GM18505 (cell line): ENCODE data around the gene SH3TC2.

Experiments used
- ATAC-seq: cut with Tn5 transposase; IDR thresholded peaks from one replicate; pipeline ENCODE4 v1.9.1; 2021; ENCODE audit not compliant: unreplicated experiment
- POLR2A ChIP-seq: IDR thresholded peaks from 4 replicates; pipeline ENCODE4 v1.6.1; 2011; ENCODE audit warnings: borderline replicate concordance; ENCODE audit not compliant: insufficient read depth, insufficient read length; ENCODE audit errors: extremely low read depth

Gene SH3TC2

DNA sequence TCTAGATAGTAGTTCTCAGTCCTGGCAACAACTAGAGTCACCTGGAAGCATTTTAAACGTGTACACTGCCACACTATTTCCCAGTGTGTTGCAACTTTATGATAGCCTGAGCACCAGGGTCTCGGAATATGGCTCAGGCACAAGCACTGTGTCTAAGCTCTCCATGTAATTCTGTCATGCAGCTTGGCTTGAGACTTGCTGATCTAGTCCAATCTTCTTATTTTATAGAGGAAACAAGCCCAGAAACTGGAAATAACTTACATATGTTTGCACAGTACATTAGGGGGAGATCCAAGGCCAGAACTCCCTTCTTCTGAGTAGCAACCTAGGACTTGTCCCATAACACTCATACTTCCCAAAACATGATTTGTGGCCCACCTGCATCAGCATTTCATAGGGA lies 49.1 kb downstream of the SH3TC2 start:
- no peak for TF ChIP-seq POLR2A

DNA sequence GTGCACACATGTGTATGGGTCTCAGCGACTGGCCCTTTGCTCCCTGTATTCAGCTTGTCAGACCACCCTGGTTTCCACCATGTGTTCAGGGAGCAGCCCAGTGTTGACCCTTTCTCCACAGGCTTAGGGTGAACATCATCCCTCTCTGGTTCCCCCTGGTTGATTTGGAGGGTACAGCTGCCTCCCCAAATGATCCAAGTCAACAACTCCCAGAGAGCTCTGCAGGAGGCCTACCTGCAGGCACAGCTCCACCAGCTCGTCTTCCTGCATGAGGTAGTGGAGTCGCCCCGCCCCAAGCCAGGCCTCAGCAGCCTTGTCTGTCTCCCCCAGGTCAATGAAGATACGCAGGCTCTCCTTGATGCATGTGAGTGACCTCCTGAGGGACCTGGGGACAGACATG lies 50.5 kb downstream of the SH3TC2 start:
- ATAC-seq = no peak

More for the DNA sequence above, 49.1 kb downstream of the SH3TC2 start:
- no peak for ATAC-seq

DNA sequence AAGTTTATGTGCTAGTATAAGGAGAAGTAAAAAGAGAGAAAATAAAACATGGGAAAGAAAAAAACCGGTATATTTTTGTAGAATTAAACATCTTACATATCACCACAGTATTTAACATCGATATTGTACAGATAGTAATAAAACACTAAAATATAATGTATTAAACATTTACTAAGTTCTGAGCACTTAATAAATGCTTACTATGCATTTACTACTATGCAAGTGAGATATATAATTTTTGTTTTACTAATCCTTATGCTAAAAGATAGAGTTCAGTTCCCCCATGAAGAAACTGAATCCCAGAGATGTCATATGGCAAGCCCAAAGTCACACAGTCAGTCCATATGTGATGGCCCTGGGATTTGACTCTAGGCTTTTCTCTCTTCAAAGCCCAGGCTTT lies 51.1 kb downstream of the SH3TC2 start:
- ATAC-seq = no peak
- TF ChIP-seq POLR2A = no peak

More for the DNA sequence above, 50.5 kb downstream of the SH3TC2 start:
- no peak for TF ChIP-seq POLR2A

DNA sequence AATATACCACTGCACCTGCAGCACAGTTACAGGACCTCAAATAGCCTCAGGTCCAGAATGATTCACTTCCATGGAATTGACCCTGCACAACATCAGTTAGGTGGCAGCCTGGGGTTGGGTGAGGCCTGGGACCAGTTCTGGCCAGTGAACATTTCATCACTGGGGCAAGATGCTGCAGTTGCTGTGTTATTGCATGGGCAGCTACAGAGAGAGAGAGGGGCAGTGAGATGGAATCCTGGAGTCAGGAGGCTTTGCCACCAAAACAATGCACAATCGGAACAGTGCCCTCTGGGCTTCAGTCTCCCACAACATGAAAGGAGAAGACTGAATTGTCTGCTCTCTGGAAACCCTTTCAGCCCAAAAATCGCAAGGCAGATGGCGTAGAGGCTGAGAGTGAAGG lies 51.8 kb downstream of the SH3TC2 start:
- ATAC-seq = no peak
- TF ChIP-seq POLR2A = no peak

DNA sequence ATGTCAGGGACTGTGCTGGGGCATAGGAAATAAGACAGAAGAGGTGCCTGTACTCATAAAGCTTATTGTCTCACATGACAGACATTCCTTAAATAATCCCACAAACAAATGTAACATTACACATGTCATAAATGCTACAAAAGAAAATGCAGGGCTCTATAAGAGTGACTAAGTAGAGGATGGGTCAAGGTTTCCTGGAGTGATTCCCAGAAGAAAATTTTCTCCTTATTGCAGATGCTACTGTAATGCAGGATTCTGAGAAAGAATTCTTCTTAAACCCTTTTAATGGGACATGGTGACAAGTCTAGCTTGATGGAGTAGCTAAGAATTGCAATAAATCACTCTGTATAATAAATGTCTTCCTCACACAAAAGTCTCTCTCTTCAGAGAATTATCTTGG lies 55.7 kb downstream of the SH3TC2 start:
- no peak for TF ChIP-seq POLR2A
- no peak for ATAC-seq

DNA sequence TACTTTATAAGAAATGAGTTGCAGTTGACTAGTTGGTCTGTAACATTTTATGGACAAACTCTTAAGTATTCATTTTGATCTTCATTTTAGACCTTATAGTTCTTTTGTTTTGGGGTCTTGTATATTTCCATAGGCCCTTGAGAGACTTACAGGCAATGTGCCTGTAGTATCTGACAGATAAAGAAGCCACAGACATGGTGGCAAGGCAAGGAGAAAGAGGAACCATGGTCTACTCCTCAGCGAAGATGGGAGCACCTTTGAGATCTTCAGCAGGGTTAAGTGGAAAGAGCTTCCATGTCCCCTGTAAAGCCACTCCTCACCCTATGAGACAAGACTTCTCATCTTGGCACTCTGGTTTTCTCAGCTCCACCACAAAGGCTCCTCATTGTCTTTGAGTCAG lies 56.4 kb downstream of the SH3TC2 start:
- TF ChIP-seq POLR2A = no peak
- no peak for ATAC-seq

DNA sequence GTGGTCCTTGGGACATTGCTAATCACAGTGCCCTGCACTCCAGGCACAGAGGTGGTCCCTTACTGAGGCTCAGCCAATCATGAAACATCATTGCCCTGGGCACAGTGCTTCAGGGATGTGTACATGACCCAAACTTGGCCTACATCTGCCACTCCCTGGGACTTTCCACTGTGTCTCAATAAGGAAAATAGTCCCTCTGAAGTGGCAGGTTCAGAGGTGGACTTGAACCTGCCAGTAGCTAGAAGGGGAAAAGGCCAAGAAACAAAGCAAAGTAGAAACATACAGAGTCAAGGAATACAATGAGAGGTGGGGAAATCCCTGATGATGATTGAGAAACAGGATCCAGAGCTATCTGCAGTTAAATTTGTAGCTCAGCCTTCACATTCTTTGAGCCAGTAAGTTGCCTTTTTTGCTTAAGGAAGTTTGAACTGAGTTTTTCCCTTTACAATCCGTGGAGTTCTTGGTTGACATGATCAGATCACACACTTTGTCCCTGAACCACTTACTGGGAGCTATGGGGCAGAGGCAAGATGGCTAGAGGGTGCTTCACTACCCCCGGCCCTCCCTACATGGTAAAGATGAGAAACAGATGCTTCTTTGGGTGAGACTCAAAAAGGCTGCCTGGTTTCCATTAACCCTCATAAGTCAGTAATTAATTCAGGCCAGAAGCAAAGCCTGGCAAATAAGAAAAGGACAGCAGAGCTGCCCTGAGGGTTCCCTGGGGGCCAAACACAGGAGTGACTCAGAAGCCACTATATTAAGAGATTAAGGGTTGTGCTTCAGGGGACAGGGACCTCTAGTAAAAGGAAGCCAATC lies 57.6 kb downstream of the SH3TC2 start:
- TF ChIP-seq POLR2A = no peak
- no peak for ATAC-seq

DNA sequence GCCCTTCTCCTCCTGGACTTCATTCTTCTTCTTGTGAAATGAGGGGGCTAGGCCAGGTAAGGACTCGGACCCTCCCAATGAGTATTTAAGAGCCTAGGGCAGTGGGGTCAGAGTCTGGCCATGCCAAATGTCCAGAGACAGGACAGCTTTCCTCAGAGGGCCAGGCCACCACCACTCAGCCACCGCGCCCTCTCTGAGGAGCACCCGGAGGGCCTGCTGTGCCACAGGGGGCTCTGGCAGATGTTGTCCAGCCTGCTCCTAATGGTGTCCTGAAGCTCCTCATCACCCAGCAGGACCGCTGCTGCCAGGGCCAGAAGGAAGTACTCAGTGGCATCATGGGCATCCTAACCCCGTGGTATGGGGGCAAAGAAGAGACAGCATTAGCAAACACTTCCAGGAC lies 58.3 kb downstream of the SH3TC2 start:
- no peak for ATAC-seq
- TF ChIP-seq POLR2A = no peak

DNA sequence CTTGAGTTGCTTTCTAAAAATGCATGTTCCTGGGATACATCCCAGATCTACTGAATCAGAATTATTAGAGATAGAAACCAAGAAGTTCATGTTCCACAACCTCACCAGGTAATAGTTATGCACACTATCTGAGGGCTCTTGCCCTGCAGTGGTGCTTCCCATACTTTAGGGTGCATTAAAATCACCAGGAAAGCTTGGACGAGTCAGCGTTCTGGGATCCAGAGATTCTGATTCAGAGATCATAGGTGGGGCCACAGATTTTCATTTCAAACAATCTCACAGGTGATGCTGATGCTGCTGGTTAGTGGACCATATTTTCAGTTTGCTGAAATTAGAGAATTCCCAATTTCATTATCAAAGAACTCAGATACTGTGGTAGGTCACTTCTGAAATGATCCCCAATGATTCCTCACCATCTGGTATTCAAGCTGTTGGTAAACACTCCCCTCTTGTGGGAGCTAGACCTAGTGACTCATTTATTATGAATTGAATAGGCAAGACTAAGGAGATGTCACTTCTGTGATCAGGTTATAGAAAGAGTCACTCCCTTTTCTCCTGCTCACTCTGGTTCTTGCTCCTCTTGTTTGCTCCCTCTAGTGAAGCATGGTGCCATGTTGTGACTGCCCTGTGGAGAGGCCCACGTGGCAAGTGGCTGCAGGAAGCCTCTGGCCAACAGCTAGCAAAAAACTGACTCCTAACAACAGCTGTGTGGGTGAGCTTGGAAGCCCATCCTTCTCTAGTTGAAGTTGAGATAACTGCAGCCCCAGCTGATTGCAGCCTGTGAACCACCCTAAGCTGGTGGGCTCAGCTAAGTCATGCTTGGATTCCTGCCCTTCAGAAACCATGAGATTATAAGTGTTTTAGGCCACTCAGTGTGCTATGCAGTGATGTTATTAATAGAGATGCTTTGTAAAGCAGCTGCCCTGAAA lies 59.8 kb downstream of the SH3TC2 start:
- TF ChIP-seq POLR2A = no peak
- no peak for ATAC-seq

DNA sequence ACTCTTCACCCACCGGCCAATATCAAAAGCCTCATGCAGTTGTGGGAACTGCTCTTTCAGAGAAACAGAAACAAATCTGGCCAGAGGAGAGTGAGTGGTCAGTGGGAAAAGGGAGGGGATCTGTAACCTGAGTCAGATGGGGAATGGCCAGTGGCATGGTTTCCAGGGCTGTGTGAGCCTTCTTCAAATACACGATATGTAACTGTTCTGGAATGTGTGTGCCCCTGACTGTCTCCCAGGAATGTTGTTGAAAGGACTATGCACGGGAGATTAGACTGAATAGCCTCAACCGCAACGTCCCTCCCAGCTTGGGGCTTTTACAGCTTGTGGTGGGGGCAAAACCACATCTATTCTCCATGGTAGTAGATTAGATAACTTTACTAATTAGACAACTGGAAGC lies 60.8 kb downstream of the SH3TC2 start:
- TF ChIP-seq POLR2A = no peak
- no peak for ATAC-seq

DNA sequence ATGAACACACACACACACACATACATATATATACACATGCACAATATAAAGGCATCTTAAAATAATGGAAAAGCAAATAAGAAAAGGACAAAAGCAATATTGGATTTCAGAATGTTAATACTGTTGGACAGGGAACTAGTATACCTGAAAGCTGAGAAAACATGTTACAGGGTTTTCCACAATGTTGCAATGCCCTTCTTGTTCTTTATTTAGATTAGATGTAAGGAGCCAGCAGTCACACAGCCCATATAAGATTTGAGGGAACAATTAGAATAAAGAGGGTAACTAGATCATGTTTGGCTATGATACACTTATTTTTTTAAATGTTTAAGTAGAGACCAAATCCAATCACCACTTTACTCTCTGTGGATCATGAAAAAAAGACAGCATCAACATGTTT lies 61.7 kb downstream of the SH3TC2 start:
- no peak for ATAC-seq
- TF ChIP-seq POLR2A = no peak

DNA sequence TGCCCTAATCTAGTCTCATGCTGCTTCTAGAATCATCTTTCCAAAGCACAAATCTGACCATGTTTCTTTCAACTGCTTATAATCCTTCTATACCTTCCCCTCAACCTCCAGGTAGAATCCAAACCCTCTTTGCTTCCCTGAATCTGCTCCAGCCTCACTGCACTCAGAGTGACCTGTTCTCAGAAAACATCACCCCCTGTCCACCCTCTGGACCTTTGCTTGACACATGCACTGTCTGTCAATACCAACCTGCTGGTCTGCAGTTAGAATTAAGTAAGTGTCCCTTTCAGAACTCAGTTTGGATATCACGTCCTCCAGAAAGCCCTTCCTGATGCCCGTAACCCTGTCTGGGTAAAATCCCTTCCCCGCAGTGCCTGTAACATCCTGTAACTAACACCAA lies 63.1 kb downstream of the SH3TC2 start:
- TF ChIP-seq POLR2A = no peak
- no peak for ATAC-seq

DNA sequence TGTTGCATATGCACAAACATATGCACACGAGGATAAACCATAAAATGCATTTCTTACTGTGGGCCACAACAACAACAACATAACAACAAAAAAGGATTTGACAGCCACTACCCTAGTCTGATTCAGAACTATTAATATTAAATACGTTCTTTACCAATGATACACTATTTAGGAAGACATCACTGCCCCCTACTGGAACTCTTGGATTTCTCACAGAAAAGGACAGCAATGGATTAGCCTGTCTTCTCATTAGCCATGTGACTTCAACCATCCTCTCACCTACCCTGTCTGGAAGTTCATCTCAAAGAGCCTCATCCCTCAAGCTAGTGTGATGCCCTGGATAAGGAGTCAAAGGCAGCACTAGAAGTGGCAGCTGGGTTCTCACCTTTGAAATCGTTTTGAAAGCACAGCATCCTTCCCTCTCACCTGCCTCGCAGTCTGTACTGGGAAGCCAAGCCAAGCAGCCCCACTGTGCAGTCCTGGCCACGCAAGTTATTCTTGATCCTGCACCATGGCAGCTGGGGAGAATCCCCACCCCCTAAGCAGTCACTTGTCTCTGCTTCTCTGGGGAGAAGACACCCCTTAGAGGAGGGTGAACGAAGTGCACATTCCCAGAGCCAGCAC lies 64.6 kb downstream of the SH3TC2 start:
- no peak for ATAC-seq
- TF ChIP-seq POLR2A = no peak
